HepG2 (cell line): ENCODE measurements around the gene ADGRF1. TPM values are rescaled to one million over a fixed set of nuclear protein-coding genes. Genes with fewer than 3 reads are reported as not detected.

ENCODE experiments used
- ARID4A ChIP-seq: sonication (generic); formaldehyde crosslinking; IDR thresholded peaks from 2 replicates; pipeline ENCODE4 v1.5.0; 2020; ENCODE audit warnings: mild to moderate bottlenecking, missing genetic modification reagents, borderline replicate concordance
- CREM ChIP-seq, 2 experiments: sonication (generic) in 1 of 2; formaldehyde crosslinking in 1 of 2; IDR thresholded peaks; 2 replicates each; pipeline versions ENCODE4 v1.4.0 to v1.6.1; 2016 to 2020; ENCODE audit warnings: antibody characterized with exemption in 1 of 2, mild to moderate bottlenecking in 1 of 2, missing genetic modification reagents in 1 of 2
- HMG20B ChIP-seq: conservative IDR thresholded peaks from 2 replicates; pipeline ENCODE4 v1.6.1; 2016; ENCODE audit warnings: missing genetic modification reagents, missing compliant biosample characterization
- HNRNPL ChIP-seq: fragments of 200-400 bp; formaldehyde crosslinking; IDR thresholded peaks from 2 replicates; pipeline ENCODE4 v1.6.1; 2017; ENCODE audit warnings: mild to moderate bottlenecking, low read depth, low read length
- HOXA3 ChIP-seq: sonication (generic); formaldehyde crosslinking; IDR thresholded peaks from 2 replicates; pipeline ENCODE4 v1.5.0; 2020; ENCODE audit warnings: missing genetic modification reagents
- KLF12 ChIP-seq: sonication (generic); formaldehyde crosslinking; IDR thresholded peaks from 2 replicates; pipeline ENCODE4 v1.4.0; 2020; ENCODE audit warnings: missing genetic modification reagents, borderline replicate concordance
- KMT2B ChIP-seq: IDR thresholded peaks from 2 replicates; pipeline ENCODE4 v1.6.1; 2016; ENCODE audit warnings: missing genetic modification reagents, missing compliant biosample characterization
- MEF2D ChIP-seq: sonication (generic); formaldehyde crosslinking; IDR thresholded peaks from 2 replicates; pipeline ENCODE4 v1.5.1; 2020; ENCODE audit warnings: mild to moderate bottlenecking, missing genetic modification reagents
- NPAS2 ChIP-seq: sonication (generic); formaldehyde crosslinking; IDR thresholded peaks from 2 replicates; pipeline ENCODE4 v1.8.0; 2022; ENCODE audit warnings: mild to moderate bottlenecking, missing genetic modification reagents, borderline replicate concordance
- ZFP41 ChIP-seq: sonication (generic); formaldehyde crosslinking; IDR thresholded peaks from 2 replicates; pipeline ENCODE4 v1.4.0; 2020; ENCODE audit warnings: mild to moderate bottlenecking, missing genetic modification reagents, borderline replicate concordance
- ZMYM2 ChIP-seq: sonication (generic); formaldehyde crosslinking; IDR thresholded peaks from 2 replicates; pipeline ENCODE4 v1.8.0; 2022; ENCODE audit warnings: mild to moderate bottlenecking, missing genetic modification reagents
- ZNF275 ChIP-seq: sonication (generic); formaldehyde crosslinking; IDR thresholded peaks from 2 replicates; pipeline ENCODE4 v1.8.0; 2022; ENCODE audit warnings: missing genetic modification reagents, mild to moderate bottlenecking, inconsistent platforms, borderline replicate concordance
- ZNF503 ChIP-seq: sonication (generic); formaldehyde crosslinking; IDR thresholded peaks from 2 replicates; pipeline ENCODE4 v1.4.0; 2020; ENCODE audit warnings: missing genetic modification reagents
- ZNF597 ChIP-seq: sonication (generic); formaldehyde crosslinking; IDR thresholded peaks from 2 replicates; pipeline ENCODE4 v1.5.0; 2020; ENCODE audit warnings: missing genetic modification reagents
- ZNF629 ChIP-seq: sonication (generic); formaldehyde crosslinking; conservative IDR thresholded peaks from 2 replicates; pipeline ENCODE4 v1.5.0; 2020; ENCODE audit warnings: missing genetic modification reagents
- ZNF883 ChIP-seq: sonication (generic); formaldehyde crosslinking; IDR thresholded peaks from 2 replicates; pipeline ENCODE4 v1.5.1; 2020; ENCODE audit warnings: mild to moderate bottlenecking, missing genetic modification reagents; ENCODE audit errors: not compliant biosample characterization
- ZUFSP ChIP-seq: sonication (generic); formaldehyde crosslinking; IDR thresholded peaks from 2 replicates; pipeline ENCODE4 v1.9.0; 2021; ENCODE audit warnings: missing genetic modification reagents, mild to moderate bottlenecking, borderline replicate concordance
- polyA plus RNA-seq, 8 experiments: library from polyadenylated mRNA; depleted of rRNA in 3 of 8; stranded (reverse) in 7 of 8; unstranded in 1 of 8; fragments of >200 nt; fragmentation: Illumina TruSeq in 4 of 8; extraction: Trizol in 4 of 8; gene quantifications; 2 replicates each; pipeline versions ENCODE4 v1.2.1 to v1.2.3, GENCODE V29; 2011 to 2016; ENCODE audit warnings: low read depth in 4 of 8, missing spikeins in 1 of 8, mixed read lengths in 1 of 8; ENCODE audit not compliant: insufficient read depth in 1 of 8
- total RNA-seq, 5 experiments: library from RNA; depleted of rRNA; stranded (reverse); fragments of >200 nt; fragmentation: Illumina TruSeq; extraction: Trizol; gene quantifications; 2 replicates each; pipeline ENCODE4 v1.2.3, GENCODE V29; 2016; ENCODE audit warnings: low read depth in 1 of 5

Gene ADGRF1
- total and polyA plus RNA-seq, 2 of the 13 experiments (the other 11 are each of a cell fraction or from before 2014, with no cell fraction given) = not detected

- TF ChIP-seq ARID4A (peak; percentile 67; the same call in 1 of the 2 replicates), ZNF275 (CRISPR knock-in tag) (peak; percentile 84; the same call in 1 of the 2 replicates), ZFP41 (peak; percentile 43; the same call in 1 of the 2 replicates), ZUFSP (CRISPR knock-in tag) (no peak), CREM (IDR thresholded peaks at IDR 0.05) (peak; percentile 94), CREM (CRISPR knock-in tag; IDR thresholded peaks at IDR 0.05) (no peak), HOXA3 (CRISPR knock-in tag) (peak; percentile 89), KMT2B (peak; percentile 73), ZMYM2 (CRISPR knock-in tag) (peak; percentile 96), KLF12 (CRISPR knock-in tag) (no peak), ZNF503 (CRISPR knock-in tag) (peak; percentile 96), ZNF629 (CRISPR knock-in tag) (0 out of 2 replicates have a peak, but pooled peaks have one; percentile 33), HMG20B (CRISPR knock-in tag) (peak; percentile 98), HNRNPL (no peak), MEF2D (peak; percentile 99), NPAS2 (no peak), ZNF597 (no peak), ZNF883 (CRISPR knock-in tag) (no peak)
Measured at GRCh38 chr6:47073125-47074110, 31.3 kb upstream of the ADGRF1 start (continued).
